Gastroesophageal sphincter (tissue), 4 donors: ENCODE data around the gene PARD6B. TPM values are rescaled to one million over a fixed set of nuclear protein-coding genes. Genes with fewer than 3 reads are reported as not detected.

Experiments
- ATAC-seq: fragments of 150-250 bp; one replicate; pipeline ENCODE4 v1.9.1; 2016; ENCODE audit warnings: mild to moderate bottlenecking, moderate library complexity
- H3K27ac ChIP-seq, 4 donors: fragments of 200-600 bp; sonication (generic) in 3 of 4; 1 replicate in 3 of 4; 2 replicates in 1 of 4; pipeline ENCODE4 v1.5.1; 2016 to 2019
- H3K27me3 ChIP-seq: fragments of 200-600 bp; sonication (generic); one replicate; pipeline ENCODE4 v1.5.1; 2019
- H3K36me3 ChIP-seq, 2 donors: fragments of 200-600 bp; sonication (generic); one replicate each; pipeline ENCODE4 v1.5.1; 2019; ENCODE audit warnings: control low read depth in 1 of 2
- H3K4me1 ChIP-seq, 3 donors: fragments of 200-600 bp; sonication (generic); 1 replicate in 2 of 3; 2 replicates in 1 of 3; pipeline ENCODE4 v1.5.1; 2016 to 2019; ENCODE audit warnings: control low read depth in 2 of 3
- H3K4me3 ChIP-seq, 2 donors: fragments of 200-600 bp; sonication (generic); one replicate each; pipeline ENCODE4 v1.5.1; 2019; ENCODE audit warnings: mild to moderate bottlenecking in 1 of 2, moderate library complexity in 1 of 2
- H3K9me3 ChIP-seq, 3 donors: fragments of 200-600 bp; sonication (generic); one replicate each; pipeline ENCODE4 v1.5.1; 2017 to 2019; ENCODE audit warnings: control low read depth in 2 of 3
- CTCF ChIP-seq, 4 experiments: fragments of 200-600 bp in 2 of 4; fragments of 450-650 bp in 2 of 4; sonication (generic) in 1 of 4; IDR thresholded peaks; one replicate each; pipeline ENCODE4 v1.5.1; 2017 to 2019; ENCODE audit warnings: antibody characterized with exemption in 4 of 4, mild to moderate bottlenecking in 2 of 4, moderate library complexity in 2 of 4
- EP300 ChIP-seq: sonication (generic); formaldehyde crosslinking; IDR thresholded peaks from one replicate; pipeline ENCODE4 v1.6.1; 2017; ENCODE audit warnings: antibody characterized with exemption, mild to moderate bottlenecking
- POLR2A ChIP-seq, 2 donors: fragments of 450-650 bp; IDR thresholded peaks; one replicate each; pipeline ENCODE4 v1.6.1; 2017; ENCODE audit warnings: antibody characterized with exemption in 2 of 2, mild to moderate bottlenecking in 2 of 2, moderate library complexity in 1 of 2
- POLR2AphosphoS5 ChIP-seq: sonication (generic); formaldehyde crosslinking; IDR thresholded peaks from one replicate; pipeline ENCODE4 v1.6.1; 2017; ENCODE audit warnings: antibody characterized with exemption
- WGBS, 2 donors: methylation state at CpG; one replicate each; pipeline ENCODE4 v1.1.5; 2018; ENCODE audit warnings: low coverage in 1 of 2; 5-methylcytosine and 5-hydroxymethylcytosine counted together
- total RNA-seq, 4 donors: library from RNA; depleted of rRNA; stranded (reverse); fragments of >200 nt; gene quantifications; one replicate each; pipeline ENCODE4 v1.1.0, GENCODE V29; 2016

Gene PARD6B
- total RNA-seq, 4 donors from 2014 or later, result 2.4 to 3.8 (median 2.8) TPM

- Histone ChIP-seq H3K27me3 (no peaks in the 10 kb centered on the region), H3K27ac (no peak overlapping the region), H3K9me3 (no peaks in the 10 kb centered on the region), H3K4me3 (no peak overlapping the region), H3K36me3 (no peaks in the 10 kb centered on the region), H3K4me1 (peaks cover 0 to 32% (median 0%) of the 10 kb centered on the region in 3 donors)
- no peak for TF ChIP-seq EP300
- no peak for TF ChIP-seq POLR2AphosphoS5
- TF ChIP-seq POLR2A (IDR thresholded peaks at IDR 0.05), result no peak
- no peak for TF ChIP-seq CTCF (IDR thresholded peaks at IDR 0.05)
- no peak for ATAC-seq
Measured at GRCh38 chr20:50720582-50720981, 10.8 kb upstream of the PARD6B start.

- WGBS, 2 donors, result 76% methylated on average over 6 of the region's 9 CpGs; no CpG with 5 or more reads in 1 of the 2 donors
- Histone ChIP-seq H3K27me3 (no peaks in the 10 kb centered on the region), H3K9me3 (no peaks in the 10 kb centered on the region), H3K36me3 (no peaks in the 10 kb centered on the region), H3K27ac (peak overlapping the region in 2 of 4 donors; percentile 65 to 66), H3K4me3 (no peak overlapping the region), H3K4me1 (peaks cover 0 to 37% (median 0%) of the 10 kb centered on the region in 3 donors)
- TF ChIP-seq POLR2A (IDR thresholded peaks at IDR 0.05) (no peak), POLR2AphosphoS5 (peak; percentile 69)
- peak; percentile 79 for ATAC-seq
Measured at GRCh38 chr20:50721881-50722281, 9.5 kb upstream of the PARD6B start.

GRCh38 chr20:50722424-50723155 lies 8.8 kb upstream of the PARD6B start:
- peaks cover 0 to 37% (median 0%) of the 10 kb centered on the region in 3 donors for H3K4me1 ChIP-seq
- 93 to 96% methylated on average over 6 to 7 of the region's 10 CpGs for WGBS, 2 donors
- ATAC-seq, result no peak
- no peaks in the 10 kb centered on the region for H3K9me3 ChIP-seq
- TF ChIP-seq POLR2AphosphoS5 (no peak), POLR2A (IDR thresholded peaks at IDR 0.05) (no peak), EP300 (no peak), CTCF (IDR thresholded peaks at IDR 0.05) (no peak)
- H3K27me3 ChIP-seq, result no peaks in the 10 kb centered on the region
- no peaks in the 10 kb centered on the region for H3K36me3 ChIP-seq
- H3K4me3 ChIP-seq, result no peak overlapping the region
- H3K27ac ChIP-seq, result peak overlapping the region in 2 of 4 donors; percentile 65 to 66

- no peak for ATAC-seq
- Histone ChIP-seq H3K36me3 (no peaks in the 10 kb centered on the region), H3K27ac (peak overlapping the region in 2 of 4 donors; percentile 67 to 73)
Measured at GRCh38 chr20:50723672-50724071, 7.7 kb upstream of the PARD6B start.

More at GRCh38 chr20:50723672-50724071, 7.7 kb upstream of the PARD6B start:
- no peaks in the 10 kb centered on the region for H3K9me3 ChIP-seq
- TF ChIP-seq POLR2AphosphoS5 (no peak), EP300 (no peak), POLR2A (IDR thresholded peaks at IDR 0.05) (no peak), CTCF (IDR thresholded peaks at IDR 0.05) (no peak)
- H3K4me3 ChIP-seq, result no peak overlapping the region
- H3K4me1 ChIP-seq, result peaks cover 0 to 37% (median 0%) of the 10 kb centered on the region in 3 donors
- 81 to 100% methylated on average over 4 to 6 of the region's 9 CpGs for WGBS, 2 donors
- H3K27me3 ChIP-seq, result no peaks in the 10 kb centered on the region
